Karpas-422 (cell line): ENCODE measurements around the gene LLGL1. TPM values are rescaled to one million over a fixed set of nuclear protein-coding genes. Genes with fewer than 3 reads are reported as not detected.

Experiments used
- DNase-seq: peaks from one replicate; pipeline ENCODE4 v3.0.0-alpha.2; 2015
- H2AFZ ChIP-seq: fragments of 200-600 bp; sonication (generic); 2 replicates; pipeline ENCODE4 v1.6.1; 2014; ENCODE audit warnings: antibody characterized with exemption, low read length, mixed read lengths
- H3K27ac ChIP-seq: fragments of 200-600 bp; sonication (generic); 2 replicates; pipeline ENCODE4 v1.5.1; 2014; ENCODE audit warnings: mild to moderate bottlenecking, low read length, moderate library complexity
- H3K27me3 ChIP-seq: fragments of 200-600 bp; sonication (generic); 2 replicates; pipeline ENCODE4 v1.6.1; 2014; ENCODE audit warnings: low read length, mixed read lengths
- H3K36me3 ChIP-seq: fragments of 200-600 bp; sonication (generic); 2 replicates; pipeline ENCODE4 v1.6.1; 2014; ENCODE audit warnings: low read length, mixed read lengths; ENCODE audit not compliant: insufficient read depth
- H3K4me1 ChIP-seq: fragments of 200-600 bp; sonication (generic); 2 replicates; pipeline ENCODE4 v1.6.1; 2014; ENCODE audit warnings: mild to moderate bottlenecking, low read length, mixed read lengths
- H3K4me2 ChIP-seq: fragments of 200-600 bp; sonication (generic); 2 replicates; pipeline ENCODE4 v1.6.1; 2014; ENCODE audit warnings: low read length, low read depth, mild to moderate bottlenecking; ENCODE audit not compliant: poor library complexity, severe bottlenecking
- H3K4me3 ChIP-seq: fragments of 200-600 bp; sonication (generic); 2 replicates; pipeline ENCODE4 v1.5.1; 2014; ENCODE audit warnings: mild to moderate bottlenecking, antibody characterized with exemption, low read length, mixed read lengths
- H3K79me2 ChIP-seq: fragments of 200-600 bp; sonication (generic); 2 replicates; pipeline ENCODE4 v1.6.1; 2014; ENCODE audit warnings: mild to moderate bottlenecking, low read length, mixed read lengths
- H3K9ac ChIP-seq: fragments of 200-600 bp; sonication (generic); 2 replicates; pipeline ENCODE4 v1.6.0; 2014; ENCODE audit warnings: low read length
- H3K9me2 ChIP-seq: fragments of 200-600 bp; sonication (generic), shearing (Covaris generic); replicated peaks from 2 replicates; pipeline ENCODE4 v1.6.0; 2014; ENCODE audit warnings: mild to moderate bottlenecking, low read length, moderate library complexity; ENCODE audit not compliant: insufficient read depth
- H3K9me3 ChIP-seq: fragments of 300-700, 200-600 bp; sonication (generic); 2 replicates; pipeline ENCODE4 v1.6.1; 2014; ENCODE audit warnings: low read length, mixed read lengths
- H4K20me1 ChIP-seq: fragments of 200-600 bp; sonication (generic); 2 replicates; pipeline ENCODE4 v1.6.1; 2014; ENCODE audit warnings: mild to moderate bottlenecking, antibody characterized with exemption, low read length, low read depth; ENCODE audit not compliant: insufficient read depth
- total RNA-seq: library from RNA; depleted of rRNA; stranded (reverse); fragments of >200 nt; shearing (Covaris generic); gene quantifications from 2 replicates; pipeline ENCODE4 v1.2.3, GENCODE V29; 2014; ENCODE audit warnings: low replicate concordance

The LLGL1 gene
- total RNA-seq, 1 experiment from 2014 or later: 12.1 TPM

DNA sequence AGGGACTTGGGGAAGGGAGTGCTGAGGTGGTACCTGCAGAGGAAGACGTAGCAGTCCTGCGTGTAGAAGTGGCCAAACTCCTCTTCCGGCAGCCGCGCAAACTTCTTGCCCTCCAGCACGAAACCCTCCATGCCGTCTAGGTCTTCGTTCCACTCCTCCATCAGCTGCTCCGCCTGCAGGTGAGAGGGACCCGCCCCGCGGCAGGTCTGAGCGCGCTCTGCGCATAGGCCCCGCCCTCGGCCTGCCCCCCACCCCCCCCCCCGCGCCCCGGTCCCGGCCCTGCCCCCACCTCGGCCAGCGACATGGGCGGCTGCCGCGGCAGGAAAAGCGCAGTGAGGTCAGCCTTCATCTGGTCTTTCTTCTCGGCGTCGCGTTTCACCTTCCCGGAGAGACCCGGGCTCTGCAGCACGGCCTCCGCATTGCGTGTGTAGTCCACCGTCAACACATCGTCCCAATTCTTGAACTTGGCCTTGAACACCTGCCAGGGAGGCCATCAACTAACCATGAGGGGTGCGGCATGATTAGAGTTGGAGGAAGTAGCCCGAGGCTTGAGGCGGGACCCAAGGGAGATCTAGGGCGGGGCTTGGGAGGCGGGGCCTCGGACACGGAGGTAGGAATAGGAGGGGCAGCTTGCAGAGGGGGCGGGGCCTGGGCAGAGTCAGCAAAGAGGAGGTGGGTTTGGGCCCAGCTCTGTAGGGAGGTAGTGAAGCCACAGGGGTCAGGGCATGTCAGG lies 21.6 kb downstream of the LLGL1 start:
- no peak overlapping the region for H3K4me3 ChIP-seq
- H3K4me2 ChIP-seq: no peak overlapping the region
- no peak overlapping the region for H3K9ac ChIP-seq
- no peaks in the 10 kb centered on the region for H3K27me3 ChIP-seq
- H3K4me1 ChIP-seq: peaks cover 2% of the 10 kb centered on the region; the same call in 1 of the 2 replicates
- peaks cover 8% of the 10 kb centered on the region; the same call in 1 of the 2 replicates for H4K20me1 ChIP-seq
- H3K79me2 ChIP-seq: no peaks in the 10 kb centered on the region
- H3K27ac ChIP-seq: no peak overlapping the region
- DNase-seq: peak; percentile 93
- no peaks in the 10 kb centered on the region for H3K9me3 ChIP-seq
- H3K36me3 ChIP-seq: peaks cover 19% of the 10 kb centered on the region; the same call in 1 of the 2 replicates
- no peak overlapping the region for H2AFZ ChIP-seq
- H3K9me2 ChIP-seq: no peaks in the 10 kb centered on the region

DNA sequence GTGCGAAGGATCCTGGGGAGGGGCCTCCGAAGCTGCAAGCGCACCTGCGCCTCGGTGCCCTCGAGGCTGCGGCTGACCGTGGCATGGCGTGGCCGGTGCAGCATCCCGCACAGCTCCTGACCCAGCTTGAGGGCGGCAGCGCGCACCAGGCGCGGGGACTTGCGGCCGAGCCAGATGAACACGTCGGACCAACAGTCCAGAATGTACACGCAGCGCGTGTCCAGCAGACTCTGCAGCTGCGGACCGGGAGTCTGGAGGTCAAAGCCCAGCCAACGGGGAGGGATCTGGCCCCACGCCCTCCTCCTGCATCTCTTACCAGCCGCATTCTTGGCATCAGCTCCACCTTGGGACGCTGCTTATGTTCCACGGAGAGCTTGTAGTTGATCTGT lies 22.2 kb downstream of the LLGL1 start:
- Histone ChIP-seq H2AFZ (no peak overlapping the region), H3K27me3 (no peaks in the 10 kb centered on the region), H3K9me3 (no peaks in the 10 kb centered on the region), H3K4me2 (no peak overlapping the region), H3K4me3 (no peak overlapping the region), H3K27ac (no peak overlapping the region), H3K79me2 (no peaks in the 10 kb centered on the region), H3K9me2 (no peaks in the 10 kb centered on the region), H3K9ac (no peak overlapping the region), H4K20me1 (peaks cover 8% of the 10 kb centered on the region; the same call in 1 of the 2 replicates), H3K4me1 (peaks cover 2% of the 10 kb centered on the region; the same call in 1 of the 2 replicates), H3K36me3 (peaks cover 19% of the 10 kb centered on the region; the same call in 1 of the 2 replicates)
- DNase-seq: no peak

DNA sequence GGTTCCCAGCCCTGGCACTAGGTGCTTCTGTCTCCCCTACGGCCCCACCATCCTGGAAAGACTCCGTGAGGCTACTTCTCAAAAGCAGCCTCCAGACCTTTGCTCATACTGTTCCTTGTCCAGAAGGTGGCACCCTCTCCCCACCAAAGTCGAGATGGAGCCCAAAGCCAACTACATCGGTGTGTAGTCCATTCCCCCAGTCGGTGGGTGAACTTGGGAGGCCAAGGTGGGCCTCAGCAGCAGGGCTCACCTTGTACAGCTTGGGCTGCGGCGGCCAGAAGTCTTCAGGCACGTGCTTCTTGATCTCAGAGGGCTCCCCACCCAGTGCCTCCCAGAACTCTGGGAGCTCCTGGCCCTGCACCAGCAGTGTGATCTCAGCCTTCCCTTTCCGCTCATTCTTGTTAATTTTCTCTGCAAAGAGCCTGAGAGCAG lies 22.9 kb downstream of the LLGL1 start:
- H3K36me3 ChIP-seq: peaks cover 19% of the 10 kb centered on the region; the same call in 1 of the 2 replicates
- peaks cover 2% of the 10 kb centered on the region; the same call in 1 of the 2 replicates for H3K4me1 ChIP-seq
- H3K9me3 ChIP-seq: no peaks in the 10 kb centered on the region
- no peak overlapping the region for H3K4me3 ChIP-seq
- H4K20me1 ChIP-seq: peaks cover 8% of the 10 kb centered on the region; the same call in 1 of the 2 replicates
- peak; percentile 91 for DNase-seq
- no peak overlapping the region for H2AFZ ChIP-seq
- H3K27me3 ChIP-seq: no peaks in the 10 kb centered on the region
- no peaks in the 10 kb centered on the region for H3K79me2 ChIP-seq
- no peak overlapping the region for H3K9ac ChIP-seq
- no peak overlapping the region for H3K27ac ChIP-seq
- H3K4me2 ChIP-seq: no peak overlapping the region
- H3K9me2 ChIP-seq: no peaks in the 10 kb centered on the region

DNA sequence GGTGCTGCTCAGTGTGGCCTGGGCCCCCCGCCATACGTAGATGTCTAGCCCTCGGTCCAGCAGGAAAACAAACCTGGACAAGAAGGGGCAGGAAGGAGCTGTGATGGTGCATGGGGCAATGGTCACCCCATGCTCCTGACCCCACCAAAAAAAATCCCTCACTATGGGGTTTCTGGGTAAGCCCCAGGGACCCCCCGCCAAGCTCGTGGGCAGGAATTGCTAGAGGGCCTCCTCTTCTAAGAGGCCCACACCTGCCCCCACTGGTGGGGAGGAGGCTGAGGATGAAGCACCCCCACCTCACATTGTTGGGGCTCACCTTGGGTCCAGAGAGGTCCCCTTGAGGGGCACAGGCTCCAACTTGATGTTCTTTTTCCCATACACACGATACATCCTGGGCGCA lies 23.4 kb downstream of the LLGL1 start:
- no peaks in the 10 kb centered on the region for H3K9me2 ChIP-seq
- H3K27me3 ChIP-seq: no peaks in the 10 kb centered on the region
- DNase-seq: no peak
- no peak overlapping the region for H3K9ac ChIP-seq
- H3K36me3 ChIP-seq: peaks cover 19% of the 10 kb centered on the region; the same call in 1 of the 2 replicates
- H3K4me2 ChIP-seq: no peak overlapping the region
- peaks cover 2% of the 10 kb centered on the region; the same call in 1 of the 2 replicates for H3K4me1 ChIP-seq
- no peak overlapping the region for H2AFZ ChIP-seq
- H3K9me3 ChIP-seq: no peaks in the 10 kb centered on the region
- H3K4me3 ChIP-seq: no peak overlapping the region
- peaks cover 8% of the 10 kb centered on the region; the same call in 1 of the 2 replicates for H4K20me1 ChIP-seq
- H3K79me2 ChIP-seq: no peaks in the 10 kb centered on the region
- no peak overlapping the region for H3K27ac ChIP-seq

DNA sequence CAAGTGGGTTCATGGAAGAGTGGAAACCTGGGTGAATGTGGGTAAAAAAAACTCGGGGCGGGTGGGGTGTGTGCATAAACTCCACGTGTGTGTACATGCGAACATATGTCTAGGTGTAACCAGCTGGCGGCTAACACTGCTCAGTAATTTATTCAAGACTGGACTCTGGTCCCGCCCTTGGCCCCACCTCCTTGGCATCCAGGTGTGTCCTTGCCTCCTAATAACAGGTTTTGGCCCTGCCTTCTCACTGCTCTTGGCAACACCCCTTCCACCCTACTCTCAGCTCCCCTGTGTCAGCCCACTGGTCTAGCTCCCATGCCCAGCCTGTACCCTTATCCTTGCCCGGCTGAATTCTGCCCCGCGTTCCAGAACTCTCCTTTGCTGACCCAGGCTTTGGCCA lies 24.8 kb downstream of the LLGL1 start:
- H3K27ac ChIP-seq: no peak overlapping the region
- no peaks in the 10 kb centered on the region for H3K79me2 ChIP-seq
- no peak for DNase-seq
- no peak overlapping the region for H3K4me3 ChIP-seq
- H4K20me1 ChIP-seq: peaks cover 8% of the 10 kb centered on the region; the same call in 1 of the 2 replicates
- H3K36me3 ChIP-seq: peaks cover 19% of the 10 kb centered on the region; the same call in 1 of the 2 replicates
- no peak overlapping the region for H3K4me2 ChIP-seq
- H3K4me1 ChIP-seq: peaks cover 2% of the 10 kb centered on the region; the same call in 1 of the 2 replicates
- H3K27me3 ChIP-seq: no peaks in the 10 kb centered on the region
- H2AFZ ChIP-seq: no peak overlapping the region
- no peak overlapping the region for H3K9ac ChIP-seq
- H3K9me3 ChIP-seq: no peaks in the 10 kb centered on the region
- H3K9me2 ChIP-seq: no peaks in the 10 kb centered on the region

DNA sequence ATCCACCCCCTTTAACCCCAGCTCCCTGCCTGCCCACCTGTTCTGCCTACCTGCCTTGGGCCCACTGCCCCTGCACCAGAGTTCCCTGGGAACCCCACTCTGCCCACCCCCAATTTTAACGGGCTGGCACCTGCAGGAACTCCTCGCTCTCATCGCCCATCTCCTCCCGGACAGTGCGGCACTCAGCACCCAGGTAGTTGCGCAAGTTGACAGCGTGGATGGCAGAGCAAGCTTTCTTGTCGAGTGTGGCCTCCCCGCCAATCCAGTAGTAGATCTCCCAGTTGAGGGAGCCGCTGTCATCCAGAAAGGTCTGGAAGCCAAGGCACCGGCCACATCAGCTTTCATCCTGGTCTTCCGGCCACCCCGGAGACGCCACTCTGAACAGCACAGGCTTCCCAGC lies 25.3 kb downstream of the LLGL1 start:
- peaks cover 2% of the 10 kb centered on the region; the same call in 1 of the 2 replicates for H3K4me1 ChIP-seq
- H4K20me1 ChIP-seq: peaks cover 8% of the 10 kb centered on the region; the same call in 1 of the 2 replicates
- DNase-seq: no peak
- no peaks in the 10 kb centered on the region for H3K9me2 ChIP-seq
- H3K36me3 ChIP-seq: peaks cover 15% of the 10 kb centered on the region; the same call in 1 of the 2 replicates
- H3K27me3 ChIP-seq: no peaks in the 10 kb centered on the region
- H3K4me3 ChIP-seq: no peak overlapping the region
- H3K79me2 ChIP-seq: peaks cover 1% of the 10 kb centered on the region; the same call in 1 of the 2 replicates
- H3K4me2 ChIP-seq: no peak overlapping the region
- no peak overlapping the region for H2AFZ ChIP-seq
- no peaks in the 10 kb centered on the region for H3K9me3 ChIP-seq
- no peak overlapping the region for H3K9ac ChIP-seq
- H3K27ac ChIP-seq: no peak overlapping the region

DNA sequence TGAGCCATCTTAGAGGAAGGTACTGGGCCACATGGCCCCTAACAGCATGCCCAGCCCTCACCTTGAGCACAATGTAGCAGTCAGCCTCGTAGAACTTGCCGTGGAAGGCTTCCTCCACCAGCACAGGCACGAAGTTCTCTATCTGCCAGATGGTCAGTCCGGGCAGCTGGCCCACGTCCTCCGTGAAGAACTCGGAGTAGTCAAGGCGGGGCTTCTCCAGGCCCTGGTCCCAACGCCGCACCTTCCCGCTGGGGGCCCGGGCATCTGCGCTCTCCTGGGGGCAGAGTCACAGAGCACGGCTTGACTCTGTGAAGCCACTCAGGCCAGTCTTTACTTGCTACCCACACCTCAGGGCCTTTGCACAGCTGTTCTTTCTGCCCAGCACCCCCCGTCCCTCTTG lies 25.8 kb downstream of the LLGL1 start:
- H3K36me3 ChIP-seq: peaks cover 15% of the 10 kb centered on the region; the same call in 1 of the 2 replicates
- no peak overlapping the region for H3K27ac ChIP-seq
- no peak for DNase-seq
- no peak overlapping the region for H3K9ac ChIP-seq
- H3K9me2 ChIP-seq: no peaks in the 10 kb centered on the region
- peaks cover 2% of the 10 kb centered on the region; the same call in 1 of the 2 replicates for H3K4me1 ChIP-seq
- H3K9me3 ChIP-seq: no peaks in the 10 kb centered on the region
- no peak overlapping the region for H3K4me2 ChIP-seq
- no peaks in the 10 kb centered on the region for H3K27me3 ChIP-seq
- no peak overlapping the region for H2AFZ ChIP-seq
- no peak overlapping the region for H3K4me3 ChIP-seq
- peaks cover 8% of the 10 kb centered on the region; the same call in 1 of the 2 replicates for H4K20me1 ChIP-seq
- H3K79me2 ChIP-seq: peaks cover 6% of the 10 kb centered on the region; the same call in 1 of the 2 replicates

DNA sequence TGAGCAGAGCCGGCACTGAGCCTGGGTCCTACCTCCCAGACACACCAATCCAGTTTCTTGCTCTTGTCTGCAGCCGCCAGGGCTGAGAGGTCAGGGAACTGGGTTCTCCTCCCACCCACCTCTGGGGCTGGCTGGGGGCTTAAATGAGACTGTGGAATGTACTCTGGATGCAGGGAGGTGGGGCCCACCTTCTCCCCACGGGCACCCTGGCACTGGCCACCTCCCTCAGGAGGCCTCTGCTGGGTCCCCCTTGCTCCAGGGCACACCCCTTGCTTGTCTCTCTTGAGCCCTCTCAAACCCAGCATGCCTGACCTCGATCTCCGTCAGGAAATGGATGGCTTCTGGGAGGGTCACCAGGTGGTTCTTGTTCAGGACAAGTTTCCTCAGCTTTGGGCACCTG lies 26.7 kb downstream of the LLGL1 start:
- no peak for DNase-seq
- peaks cover 12% of the 10 kb centered on the region; the same call in 1 of the 2 replicates for H3K36me3 ChIP-seq

More for the DNA sequence above, 26.7 kb downstream of the LLGL1 start:
- Histone ChIP-seq H3K27me3 (no peaks in the 10 kb centered on the region), H3K4me1 (peaks cover 6% of the 10 kb centered on the region), H4K20me1 (peaks cover 11% of the 10 kb centered on the region; the same call in 1 of the 2 replicates), H3K4me3 (no peak overlapping the region), H3K79me2 (peaks cover 16% of the 10 kb centered on the region), H3K4me2 (no peak overlapping the region), H3K9ac (no peak overlapping the region), H3K9me2 (no peaks in the 10 kb centered on the region), H3K9me3 (no peaks in the 10 kb centered on the region), H3K27ac (no peak overlapping the region), H2AFZ (no peak overlapping the region)
